Measurements from ENCODE around the gene SUN3. TPM values are rescaled to one million over a fixed set of nuclear protein-coding genes. Genes with fewer than 3 reads are reported as not detected.

Gene SUN3
- total and polyA plus RNA-seq, 2 of the 4 experiments (the other 2 are of a cell fraction), result not detected

- Histone ChIP-seq H2BK120ac (ENCODE audit: low read depth, low read length) (peak overlapping the region; percentile 95), H3K9me1 (ENCODE audit: insufficient read depth, low read length) (peaks cover 21% of the 10 kb centered on the region), H4K8ac (ENCODE audit: low read depth in 2 of 2, low read length in 2 of 2) (peak overlapping the region; percentile 53 to 92; a peak in 2 of 4 replicates), H3K56ac (ENCODE audit: extremely low read depth, insufficient read depth, low read length) (no peak overlapping the region), H3K79me1 (ENCODE audit: low read depth in 1 of 2, low read length in 2 of 2) (peaks cover 0 to 7% of the 10 kb centered on the region in 2 experiments; a peak in 1 of 4 replicates), H2BK15ac (ENCODE audit: low read depth, low read length) (peak overlapping the region; percentile 96; the same call in 2 of the 3 replicates), H3K4me1 (ENCODE audit: control insufficient read depth, insufficient read depth, low read length) (peaks cover 17% of the 10 kb centered on the region), H4K20me1 (ENCODE audit: insufficient read depth, low read length) (no peaks in the 10 kb centered on the region), H4K91ac (ENCODE audit: insufficient read depth, low read depth, low read length) (peak overlapping the region; percentile 97), H2AFZ (replicated peaks; ENCODE audit: low read length, poor library complexity) (no peak overlapping the region), H3K9ac (ENCODE audit: low read depth, low read length) (no peak overlapping the region), H3K18ac (ENCODE audit: low read depth, low read length) (0 out of 2 replicates have a peak overlapping the region, but pooled peaks have one; percentile 7), H2AK5ac (ENCODE audit: low read depth, low read length) (peak overlapping the region; percentile 94; the same call in 1 of the 2 replicates), H3K27ac (ENCODE audit: insufficient read depth, low read length) (no peak overlapping the region), H3K14ac (replicated peaks; ENCODE audit: low read depth, low read length) (peak overlapping the region; percentile 80), H2AK9ac (replicated peaks; ENCODE audit: low read depth, low read length, poor library complexity) (no peak overlapping the region), H4K5ac (ENCODE audit: low read depth, low read length) (no peak overlapping the region), H2BK20ac (ENCODE audit: low read depth, low read length) (peak overlapping the region; percentile 95), H3K4me3 (ENCODE audit: insufficient read depth, low read depth, low read length) (no peak overlapping the region), H2BK5ac (ENCODE audit: low read depth, low read length, poor library complexity, severe bottlenecking) (peak overlapping the region; percentile 34), H3K4me2 (ENCODE audit: low read depth, low read length) (no peak overlapping the region), H3K23ac (ENCODE audit: low read depth, low read length) (peak overlapping the region; percentile 64), H3K9me3 (ENCODE audit: control insufficient read depth, insufficient read depth, low read length) (no peaks in the 10 kb centered on the region), H3K4ac (ENCODE audit: low read depth, low read length) (peak overlapping the region; percentile 97), H3K27me3 (ENCODE audit: control insufficient read depth, insufficient read depth, low read length) (no peaks in the 10 kb centered on the region), H3K36me3 (ENCODE audit: control insufficient read depth, insufficient read depth, low read length) (no peaks in the 10 kb centered on the region)
- WGBS, 2 experiments (ENCODE audit: extremely low coverage in 2 of 2, insufficient read length in 1 of 2), result 92% methylated on average over 2 of the region's 7 CpGs; no CpG with 5 or more reads in 1 of the 2 experiments
- TF ChIP-seq, protein P1, sequence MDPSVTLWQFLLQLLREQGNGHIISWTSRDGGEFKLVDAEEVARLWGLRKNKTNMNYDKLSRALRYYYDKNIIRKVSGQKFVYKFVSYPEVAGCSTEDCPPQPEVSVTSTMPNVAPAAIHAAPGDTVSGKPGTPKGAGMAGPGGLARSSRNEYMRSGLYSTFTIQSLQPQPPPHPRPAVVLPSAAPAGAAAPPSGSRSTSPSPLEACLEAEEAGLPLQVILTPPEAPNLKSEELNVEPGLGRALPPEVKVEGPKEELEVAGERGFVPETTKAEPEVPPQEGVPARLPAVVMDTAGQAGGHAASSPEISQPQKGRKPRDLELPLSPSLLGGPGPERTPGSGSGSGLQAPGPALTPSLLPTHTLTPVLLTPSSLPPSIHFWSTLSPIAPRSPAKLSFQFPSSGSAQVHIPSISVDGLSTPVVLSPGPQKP (IDR thresholded peaks at IDR 0.05; ENCODE audit: borderline replicate concordance, low read depth, low read length), result no peak
- no TSS peak for BruUV-seq (replicated peaks)
- no peak for DNase-seq
- POLR2A ChIA-PET (ENCODE audit: unreplicated experiment), result no interaction called here
- intact Hi-C loops (cut with micrococcal nuclease) (loop anchor here (10.0 kb wide), 2 partner anchors 355 to 675 kb away; partner anchors contain the start of gene TNS3), in situ Hi-C loops (cut with MboI; ENCODE audit: low sequenced_read_pairs) (loop anchor here (10.0 kb wide), 2 partner anchors 505 to 675 kb away; no protein-coding TSS in a partner anchor), dilution Hi-C loops (cut with HindIII; ENCODE audit: low sequenced_read_pairs, unreplicated experiment) (no loop called here)
- ATAC-seq (ENCODE audit: low read depth), result no peak
- CTCF ChIA-PET, result interaction anchor here (0.6 to 2.0 kb wide), 4 partner anchors 11 to 673 kb away, joined by 3 to 5 read pairs (median 4); no protein-coding TSS in a partner anchor
These were observed 89.4 kb downstream of the SUN3 start for GRCh38 chr7:47939425-47940036.
